Measurements from ENCODE around the gene BMP15. TPM values are rescaled to one million over a fixed set of nuclear protein-coding genes. Genes with fewer than 3 reads are reported as not detected.

The BMP15 gene
- total RNA-seq, 1 experiment from 2014 or later: not detected

- Histone ChIP-seq H3K4me3 (ENCODE audit: low read length) (no peak overlapping the region), H3K27ac (ENCODE audit: low read length) (no peak overlapping the region), H3K36me3 (ENCODE audit: low read depth, low read length) (no peaks in the 10 kb centered on the region), H3K79me2 (ENCODE audit: low read length) (no peaks in the 10 kb centered on the region), H3F3A (ENCODE audit: low read length, unreplicated experiment) (no peaks in the 10 kb centered on the region), H2AFZ (ENCODE audit: low read length) (no peak overlapping the region), H3K9ac (ENCODE audit: low read length) (no peak overlapping the region), H3K27me3 (ENCODE audit: low read length) (no peaks in the 10 kb centered on the region), H3K4me2 (ENCODE audit: low read length) (no peak overlapping the region), H3K4me1 (ENCODE audit: insufficient read depth, low read length) (no peaks in the 10 kb centered on the region), H3K9me3 (ENCODE audit: low read length) (no peaks in the 10 kb centered on the region), H4K20me1 (ENCODE audit: low read length) (no peaks in the 10 kb centered on the region), H3K9me2 (replicated peaks; ENCODE audit: low read length) (no peaks in the 10 kb centered on the region)
- DNase-seq (no peak), ATAC-seq (no peak)
- no peak for TF ChIP-seq EZH2 (IDR thresholded peaks at IDR 0.05; ENCODE audit: low read length, unreplicated experiment)
- TF ChIP-seq EZH2phosphoT487 (IDR thresholded peaks at IDR 0.05; ENCODE audit: borderline replicate concordance, low read length): no peak
- TF ChIP-seq CTCF (conservative IDR thresholded peaks at IDR 0.05; ENCODE audit: low read depth, low read length): no peak
- intact Hi-C loops (cut with micrococcal nuclease): no loop called here
- CTCF ChIA-PET: no interaction called here
- POLR2A ChIA-PET (ENCODE audit: unreplicated experiment): no interaction called here
- BruUV-seq (replicated peaks): no TSS peak
Observed at GRCh38 chrX:50889582-50889981, 21.0 kb upstream of the BMP15 start.

GRCh38 chrX:50893047-50893446 lies 17.5 kb upstream of the BMP15 start:
- DNase-seq: no peak
- no peaks in the 10 kb centered on the region for H3F3A ChIP-seq (ENCODE audit: low read length, unreplicated experiment)
- H2AFZ ChIP-seq (ENCODE audit: low read length): no peak overlapping the region
- no peak overlapping the region for H3K4me3 ChIP-seq (ENCODE audit: low read length)
- no peaks in the 10 kb centered on the region for H4K20me1 ChIP-seq (ENCODE audit: low read length)
- ATAC-seq: no peak
- POLR2A ChIA-PET (ENCODE audit: unreplicated experiment): no interaction called here
- no peaks in the 10 kb centered on the region for H3K27me3 ChIP-seq (ENCODE audit: low read length)
- intact Hi-C loops (cut with micrococcal nuclease): no loop called here
- no peak overlapping the region for H3K9ac ChIP-seq (ENCODE audit: low read length)
- BruUV-seq (replicated peaks): no TSS peak
- no peaks in the 10 kb centered on the region for H3K9me2 ChIP-seq (replicated peaks; ENCODE audit: low read length)
- no peaks in the 10 kb centered on the region for H3K4me1 ChIP-seq (ENCODE audit: insufficient read depth, low read length)
- no peak overlapping the region for H3K27ac ChIP-seq (ENCODE audit: low read length)
- H3K79me2 ChIP-seq (ENCODE audit: low read length): no peaks in the 10 kb centered on the region
- CTCF ChIA-PET: no interaction called here
- no peak overlapping the region for H3K4me2 ChIP-seq (ENCODE audit: low read length)
- no peaks in the 10 kb centered on the region for H3K36me3 ChIP-seq (ENCODE audit: low read depth, low read length)
- TF ChIP-seq EZH2phosphoT487 (IDR thresholded peaks at IDR 0.05; ENCODE audit: borderline replicate concordance, low read length) (no peak), EZH2 (IDR thresholded peaks at IDR 0.05; ENCODE audit: low read length, unreplicated experiment) (no peak)
- no peaks in the 10 kb centered on the region for H3K9me3 ChIP-seq (ENCODE audit: low read length)

GRCh38 chrX:50893466-50893865 lies 17.1 kb upstream of the BMP15 start:
- DNase-seq (no peak), ATAC-seq (no peak)
- intact Hi-C loops (cut with micrococcal nuclease): no loop called here
- no TSS peak for BruUV-seq (replicated peaks)
- no peak overlapping the region for H3K9ac ChIP-seq (ENCODE audit: low read length)
- H3K79me2 ChIP-seq (ENCODE audit: low read length): no peaks in the 10 kb centered on the region
- H3K27me3 ChIP-seq (ENCODE audit: low read length): no peaks in the 10 kb centered on the region
- no peaks in the 10 kb centered on the region for H3K36me3 ChIP-seq (ENCODE audit: low read depth, low read length)
- no peaks in the 10 kb centered on the region for H3K4me1 ChIP-seq (ENCODE audit: insufficient read depth, low read length)
- no peaks in the 10 kb centered on the region for H3F3A ChIP-seq (ENCODE audit: low read length, unreplicated experiment)
- H2AFZ ChIP-seq (ENCODE audit: low read length): no peak overlapping the region
- H3K9me3 ChIP-seq (ENCODE audit: low read length): no peaks in the 10 kb centered on the region
- no peak for TF ChIP-seq CTCF (conservative IDR thresholded peaks at IDR 0.05; ENCODE audit: low read depth, low read length)
- no peak overlapping the region for H3K27ac ChIP-seq (ENCODE audit: low read length)
- no peaks in the 10 kb centered on the region for H3K9me2 ChIP-seq (replicated peaks; ENCODE audit: low read length)
- POLR2A ChIA-PET (ENCODE audit: unreplicated experiment): no interaction called here
- CTCF ChIA-PET: no interaction called here
- H3K4me3 ChIP-seq (ENCODE audit: low read length): no peak overlapping the region
- no peaks in the 10 kb centered on the region for H4K20me1 ChIP-seq (ENCODE audit: low read length)
- H3K4me2 ChIP-seq (ENCODE audit: low read length): no peak overlapping the region

Measured in PC-3 (cell line).